CD4-positive, alpha-beta T cell (primary cell): ENCODE data around the gene PFDN5. TPM values are rescaled to one million over a fixed set of nuclear protein-coding genes. Genes with fewer than 3 reads are reported as not detected.

Source experiments
- ATAC-seq: fragments of 200-7000 bp; cut with Tn5 transposase; one replicate; pipeline ENCODE4 v1.10.0; 2022; ENCODE audit warnings: mild to moderate bottlenecking; ENCODE audit not compliant: poor library complexity
- CTCF ChIA-PET: fragments of 350-600 bp; sonication (Branson Sonifier 250); formaldehyde crosslinking; loops from one replicate; lab custom pipeline; 2021; ENCODE audit warnings: antibody characterized with exemption, inconsistent platforms; lab: Charles Lee
- POLR2A ChIA-PET: fragments of 350-600 bp; sonication (Branson Sonifier 250); formaldehyde crosslinking; loops from one replicate; lab custom pipeline; 2021; ENCODE audit warnings: antibody characterized with exemption, inconsistent platforms; lab: Charles Lee
- DNase-seq, 14 experiments: peaks; one replicate each; pipeline ENCODE4 v3.0.0-alpha.2; 2013 to 2020; ENCODE audit warnings: mixed read lengths in 2 of 14
- H3K27ac ChIP-seq, 2 donors: one replicate each; pipeline versions ENCODE4 v1.5.1 to v1.7.0; 2013; ENCODE audit warnings: low read length in 2 of 2, low read depth in 1 of 2, mild to moderate bottlenecking in 1 of 2
- H3K27me3 ChIP-seq, 2 experiments: 1 replicate in 1 of 2; 2 replicates in 1 of 2; pipeline versions ENCODE4 v1.6.1 to v1.7.0; 2013; ENCODE audit warnings: low read length in 2 of 2, control low read depth in 1 of 2, mild to moderate bottlenecking in 1 of 2, moderate library complexity in 1 of 2; ENCODE audit not compliant: insufficient read depth in 2 of 2, control insufficient read depth in 1 of 2
- H3K36me3 ChIP-seq: one replicate; pipeline ENCODE4 v1.6.1; 2013; ENCODE audit warnings: low read length, control low read depth; ENCODE audit not compliant: insufficient read depth
- H3K4me1 ChIP-seq: one replicate; pipeline ENCODE4 v1.6.1; 2013; ENCODE audit warnings: low read length, control low read depth; ENCODE audit not compliant: insufficient read depth
- H3K4me3 ChIP-seq: one replicate; pipeline ENCODE4 v1.5.1; 2013; ENCODE audit warnings: mild to moderate bottlenecking, low read length, moderate library complexity
- H3K9me3 ChIP-seq, 2 experiments: 1 replicate in 1 of 2; 2 replicates in 1 of 2; pipeline versions ENCODE4 v1.6.1 to v1.7.0; 2013; ENCODE audit warnings: low read length in 2 of 2, mild to moderate bottlenecking in 2 of 2, control low read depth in 1 of 2, moderate library complexity in 1 of 2; ENCODE audit not compliant: control insufficient read depth in 1 of 2, insufficient read depth in 1 of 2
- H3K27ac Mint-ChIP-seq: one replicate; pipeline ENCODE4 v1.8.0; 2020; ENCODE audit warnings: mixed read lengths
- H3K27me3 Mint-ChIP-seq: one replicate; pipeline ENCODE4 v1.8.0; 2021; ENCODE audit warnings: mixed read lengths
- H3K36me3 Mint-ChIP-seq: one replicate; pipeline ENCODE4 v1.8.0; 2021; ENCODE audit warnings: low read depth, mixed read lengths
- H3K4me1 Mint-ChIP-seq: one replicate; pipeline ENCODE4 v1.8.0; 2021; ENCODE audit warnings: low read depth, mixed read lengths
- H3K4me3 Mint-ChIP-seq: one replicate; pipeline ENCODE4 v1.8.0; 2020; ENCODE audit warnings: mild to moderate bottlenecking, mixed read lengths
- H3K9me3 Mint-ChIP-seq: one replicate; pipeline ENCODE4 v1.8.0; 2020; ENCODE audit warnings: mixed read lengths
- CTCF ChIP-seq: fragments of 200-600 bp; IDR thresholded peaks from one replicate; pipeline ENCODE4 v1.8.0; 2022; ENCODE audit warnings: antibody characterized with exemption, mild to moderate bottlenecking
- intact Hi-C, 2 experiments: fragments of 100-400 bp; cut with DNase I in 1 of 2; cut with micrococcal nuclease in 1 of 2; formaldehyde crosslinking; loops; one replicate each; pipeline versions ENCODE4 v1.15.1 to v1.9.0; 2023 to 2025; cut with DNase I, micrococcal nuclease
- total RNA-seq, 174 experiments: library from RNA in 2 of 174; stranded (reverse) in 2 of 174; gene quantifications; one replicate each; pipeline ENCODE4 v1.2.3 and lab custom pipeline; 2021 to 2026

PFDN5 gene
- total RNA-seq, 2 experiments from 2014 or later = 757 to 763 TPM

- Histone ChIP-seq H3K36me3 (no peaks in the 10 kb centered on the region), H3K9me3 (no peaks in the 10 kb centered on the region), H3K27me3 (peaks cover 4% of the 10 kb centered on the region in 2 experiments), H3K4me1 (peaks cover 15% of the 10 kb centered on the region), H3K27ac (no peak overlapping the region), H3K4me3 (no peak overlapping the region)
- peak overlapping the region; percentile 91 for H3K4me3 Mint-ChIP-seq
- peaks cover 6% of the 10 kb centered on the region for H3K27me3 Mint-ChIP-seq
- H3K27ac Mint-ChIP-seq = peak overlapping the region; percentile 86
- POLR2A ChIA-PET = interaction anchor here (1.5 to 3.3 kb wide), 7 partner anchors 16 to 157 kb away, joined by 5 to 87 read pairs (median 6); partner anchors contain the start of genes AAAS, PRR13, SP1 and TARBP2
- CTCF ChIA-PET = interaction anchor here (2.0 to 2.6 kb wide), 4 partner anchors 17 to 78 kb away, joined by 5 to 51 read pairs (median 24); partner anchors contain the start of gene AAAS
- H3K4me1 Mint-ChIP-seq = peaks cover 21% of the 10 kb centered on the region
- intact Hi-C loops = loop anchor here (2.0 to 5.0 kb wide), 3 partner anchors 55 to 132 kb away; no protein-coding TSS in a partner anchor
- H3K36me3 Mint-ChIP-seq = no peaks in the 10 kb centered on the region
- DNase-seq = peak in 2 of 14 experiments; percentile 23 to 45
- no peak for TF ChIP-seq CTCF
- H3K9me3 Mint-ChIP-seq = no peaks in the 10 kb centered on the region
- ATAC-seq = peak; percentile 72
These were observed 48.6 kb downstream of the PFDN5 start for GRCh38 chr12:53343969-53344368.

GRCh38 chr12:53344487-53344823 lies 49.1 kb downstream of the PFDN5 start:
- no peak for TF ChIP-seq CTCF
- peaks cover 6% of the 10 kb centered on the region for H3K27me3 Mint-ChIP-seq
- ATAC-seq (no peak), DNase-seq (peak in 2 of 14 experiments; percentile 8 to 42)
- intact Hi-C loops = loop anchor here (2.0 to 5.0 kb wide), 3 partner anchors 56 to 132 kb away; no protein-coding TSS in a partner anchor
- H3K27me3 ChIP-seq = peaks cover 2 to 3% of the 10 kb centered on the region in 2 experiments
- ChIA-PET POLR2A (interaction anchor here (1.1 to 3.3 kb wide), 14 partner anchors 17 to 157 kb away, joined by 3 to 87 read pairs (median 5); partner anchors contain the start of genes AAAS, ESPL1, MYG1 and PFDN5), CTCF (interaction anchor here (0.6 to 2.6 kb wide), 29 partner anchors 18 to 279 kb away, joined by 3 to 51 read pairs (median 5); partner anchors contain the start of genes AAAS, ESPL1, MYG1 and PFDN5)
- no peaks in the 10 kb centered on the region for H3K9me3 Mint-ChIP-seq
- H3K4me3 ChIP-seq = peak overlapping the region; percentile 39
- no peak overlapping the region for H3K27ac ChIP-seq
- H3K4me3 Mint-ChIP-seq = peak overlapping the region; percentile 91
- no peaks in the 10 kb centered on the region for H3K36me3 ChIP-seq
- peaks cover 15% of the 10 kb centered on the region for H3K4me1 ChIP-seq
- peak overlapping the region; percentile 86 for H3K27ac Mint-ChIP-seq
- no peaks in the 10 kb centered on the region for H3K36me3 Mint-ChIP-seq
- H3K9me3 ChIP-seq = no peaks in the 10 kb centered on the region
- H3K4me1 Mint-ChIP-seq = peaks cover 21% of the 10 kb centered on the region

GRCh38 chr12:53344824-53345485 lies 49.6 kb downstream of the PFDN5 start:
- ChIA-PET CTCF (interaction anchor here (0.6 to 2.6 kb wide), 34 partner anchors 12 to 279 kb away, joined by 3 to 51 read pairs (median 4); partner anchors contain the start of genes AAAS, ESPL1, MYG1 and PFDN5), POLR2A (interaction anchor here (0.6 to 3.3 kb wide), 17 partner anchors 17 to 165 kb away, joined by 3 to 87 read pairs (median 5); partner anchors contain the start of genes AAAS, CSAD, ESPL1 and MYG1)
- no peaks in the 10 kb centered on the region for H3K9me3 ChIP-seq
- TF ChIP-seq CTCF = peak; percentile 81
- no peak overlapping the region for H3K27ac ChIP-seq
- Mint-ChIP-seq H3K4me1 (peaks cover 21% of the 10 kb centered on the region), H3K36me3 (no peaks in the 10 kb centered on the region), H3K27me3 (peaks cover 3% of the 10 kb centered on the region), H3K27ac (peak overlapping the region; percentile 72), H3K4me3 (peak overlapping the region; percentile 93), H3K9me3 (no peaks in the 10 kb centered on the region)
- H3K27me3 ChIP-seq = peaks cover 2 to 3% of the 10 kb centered on the region in 2 experiments
- peak; percentile 80 for ATAC-seq
- no peaks in the 10 kb centered on the region for H3K36me3 ChIP-seq
- H3K4me3 ChIP-seq = peak overlapping the region; percentile 66
- peaks cover 15% of the 10 kb centered on the region for H3K4me1 ChIP-seq
- intact Hi-C loops = loop anchor here (1.0 to 5.0 kb wide), 5 partner anchors 21 to 186 kb away; no protein-coding TSS in a partner anchor
- peak; percentile 51 to 85 (median 65) for DNase-seq
